ENCODE results near the gene RNF212.

GRCh38 chr4:1055721-1056590, 57.4 kb downstream of the RNF212 start:
- TF ChIP-seq CTCF (conservative IDR thresholded peaks at IDR 0.05; ENCODE audit: low read depth, low read length) (no peak), EZH2 (IDR thresholded peaks at IDR 0.05; ENCODE audit: borderline replicate concordance, low read depth, low read length, poor library complexity, severe bottlenecking) (no peak)
